HepG2 (cell line): Measurements from ENCODE around the gene TMEM174. TPM values are rescaled to one million over a fixed set of nuclear protein-coding genes. Genes with fewer than 3 reads are reported as not detected.
A peak's percentile ranks its signal among the peaks of the same experiment; 100 is the strongest.

Experiments used
- ATRX ChIP-seq: sonication (generic); formaldehyde crosslinking; IDR thresholded peaks from 2 replicates; pipeline ENCODE4 v1.4.0; 2020; ENCODE audit warnings: missing genetic modification reagents, borderline replicate concordance
- CREM ChIP-seq, 2 experiments: sonication (generic) in 1 of 2; formaldehyde crosslinking in 1 of 2; IDR thresholded peaks; 2 replicates each; pipeline versions ENCODE4 v1.4.0 to v1.6.1; 2016 to 2020; ENCODE audit warnings: antibody characterized with exemption in 1 of 2, mild to moderate bottlenecking in 1 of 2, missing genetic modification reagents in 1 of 2
- MBD4 ChIP-seq: IDR thresholded peaks from 2 replicates; pipeline ENCODE4 v1.6.1; 2012; ENCODE audit warnings: low read length, inconsistent platforms, borderline replicate concordance
- MED8 ChIP-seq: sonication (generic); formaldehyde crosslinking; IDR thresholded peaks from 2 replicates; pipeline ENCODE4 v1.8.1; 2023; ENCODE audit warnings: mild to moderate bottlenecking, missing genetic modification reagents; ENCODE audit not compliant: insufficient replicate concordance
- MTF2 ChIP-seq: sonication (generic); formaldehyde crosslinking; IDR thresholded peaks from 2 replicates; pipeline ENCODE4 v1.5.0; 2020; ENCODE audit warnings: missing genetic modification reagents, borderline replicate concordance
- NPAS2 ChIP-seq: sonication (generic); formaldehyde crosslinking; IDR thresholded peaks from 2 replicates; pipeline ENCODE4 v1.8.0; 2022; ENCODE audit warnings: mild to moderate bottlenecking, missing genetic modification reagents, borderline replicate concordance
- POGZ ChIP-seq: sonication (generic); formaldehyde crosslinking; IDR thresholded peaks from 2 replicates; pipeline ENCODE4 v1.4.0; 2020; ENCODE audit warnings: mild to moderate bottlenecking, missing genetic modification reagents
- THAP8 ChIP-seq: sonication (generic); formaldehyde crosslinking; IDR thresholded peaks from 2 replicates; pipeline ENCODE4 v1.5.1; 2020; ENCODE audit warnings: missing genetic modification reagents, mild to moderate bottlenecking, borderline replicate concordance
- ZBED4 ChIP-seq: sonication (generic); formaldehyde crosslinking; IDR thresholded peaks from 2 replicates; pipeline ENCODE4 v1.4.0; 2020; ENCODE audit warnings: missing genetic modification reagents, borderline replicate concordance
- ZFP82 ChIP-seq: sonication (generic); formaldehyde crosslinking; IDR thresholded peaks from 2 replicates; pipeline ENCODE4 v1.5.1; 2020; ENCODE audit warnings: mild to moderate bottlenecking, missing genetic modification reagents, borderline replicate concordance
- ZNF264 ChIP-seq: sonication (generic); formaldehyde crosslinking; IDR thresholded peaks from 2 replicates; pipeline ENCODE4 v1.4.0; 2020; ENCODE audit warnings: missing genetic modification reagents
- ZNF281 ChIP-seq: sonication (generic); formaldehyde crosslinking; IDR thresholded peaks from 2 replicates; pipeline ENCODE4 v1.4.0; 2020; ENCODE audit warnings: missing genetic modification reagents, borderline replicate concordance
- ZNF484 ChIP-seq: sonication (generic); formaldehyde crosslinking; IDR thresholded peaks from 2 replicates; pipeline ENCODE4 v1.5.1; 2020; ENCODE audit warnings: mild to moderate bottlenecking, low read depth, missing genetic modification reagents, borderline replicate concordance
- ZNF691 ChIP-seq: sonication (generic); formaldehyde crosslinking; IDR thresholded peaks from 2 replicates; pipeline ENCODE4 v1.4.0; 2020; ENCODE audit warnings: missing genetic modification reagents, low read depth, mild to moderate bottlenecking, borderline replicate concordance
- ZNF761 ChIP-seq: sonication (generic); formaldehyde crosslinking; conservative IDR thresholded peaks from 2 replicates; pipeline ENCODE4 v1.4.0; 2020; ENCODE audit warnings: mild to moderate bottlenecking, missing genetic modification reagents
- ZNF816 ChIP-seq: sonication (generic); formaldehyde crosslinking; IDR thresholded peaks from 2 replicates; pipeline ENCODE4 v1.8.0; 2022; ENCODE audit warnings: missing genetic modification reagents, mild to moderate bottlenecking, borderline replicate concordance
- polyA plus RNA-seq, 8 experiments: library from polyadenylated mRNA; depleted of rRNA in 3 of 8; stranded (reverse) in 7 of 8; unstranded in 1 of 8; fragments of >200 nt; fragmentation: Illumina TruSeq in 4 of 8; extraction: Trizol in 4 of 8; gene quantifications; 2 replicates each; pipeline versions ENCODE4 v1.2.1 to v1.2.3, GENCODE V29; 2011 to 2016; ENCODE audit warnings: low read depth in 4 of 8, missing spikeins in 1 of 8, mixed read lengths in 1 of 8; ENCODE audit not compliant: insufficient read depth in 1 of 8
- total RNA-seq, 5 experiments: library from RNA; depleted of rRNA; stranded (reverse); fragments of >200 nt; fragmentation: Illumina TruSeq; extraction: Trizol; gene quantifications; 2 replicates each; pipeline ENCODE4 v1.2.3, GENCODE V29; 2016; ENCODE audit warnings: low read depth in 1 of 5

Gene TMEM174
- total and polyA plus RNA-seq, 2 of the 13 experiments (the other 11 are each of a cell fraction or from before 2014, with no cell fraction given) = not detected

- TF ChIP-seq ZNF281 (no peak), ZNF761 (CRISPR knock-in tag) (peak; percentile 93), MED8 (no peak), ZBED4 (CRISPR knock-in tag) (no peak), ZNF484 (no peak), ZNF816 (CRISPR knock-in tag) (no peak), ZNF264 (CRISPR knock-in tag) (peak; percentile 35; the same call in 1 of the 2 replicates), CREM (IDR thresholded peaks at IDR 0.05) (no peak), CREM (CRISPR knock-in tag; IDR thresholded peaks at IDR 0.05) (no peak), THAP8 (CRISPR knock-in tag) (0 out of 2 replicates have a peak, but pooled peaks have one; percentile 75), ZNF691 (CRISPR knock-in tag) (peak; percentile 85), ZFP82 (no peak), NPAS2 (CRISPR knock-in tag) (no peak), POGZ (CRISPR knock-in tag) (peak; percentile 39; the same call in 1 of the 2 replicates), ATRX (CRISPR knock-in tag) (no peak), MTF2 (CRISPR knock-in tag) (peak; percentile 99; the same call in 1 of the 2 replicates), MBD4 (no peak)
These were observed 43.1 kb downstream of the TMEM174 start (continued) for GRCh38 chr5:73215891-73216610.
